ENCODE results near the gene ZNF462.

GRCh38 chr9:106893088-106893487 is 30.1 kb downstream of the ZNF462 start:
- TF ChIP-seq SUZ12 (IDR thresholded peaks at IDR 0.05; ENCODE audit: extremely low read depth, insufficient read depth, insufficient read length) (no peak), ZNF274 (IDR thresholded peaks at IDR 0.05; ENCODE audit: low read depth, low read length) (no peak)
